ENCODE data around the gene BCL10. TPM values are rescaled to one million over a fixed set of nuclear protein-coding genes. Genes with fewer than 3 reads are reported as not detected.
A peak's percentile ranks its signal among the peaks of the same experiment; 100 is the strongest.

BCL10 gene
- total RNA-seq, result 19.9 and 20.9 TPM in 2 replicates
- long read RNA-seq, transcript BCL10-202 (3 exons, 776 nt), result minor isoform, 5 of 131 reads
- long read RNA-seq, transcript BCL10-203 (3 exons, 2,833 nt), result major isoform, 107 of 131 reads
- long read RNA-seq, partial matches to known transcripts, result 1 of 131 reads
- long read RNA-seq, other reads (novel, unspliced or antisense), result 18 of 131 reads

- no peaks in the 10 kb centered on the region for H3K27me3 Mint-ChIP-seq
- H3K4me3 Mint-ChIP-seq (ENCODE audit: low read depth), result peak within 1 kb of the TSS; percentile 86
Observed at GRCh38 chr1:85276215-85276977, at the start of gene BCL10. TSS of gene BCL10 (minus strand) at chr1:85276632. CDS start at chr1:85276352, 280 bp downstream.

GRCh38 chr1:85325920-85326319 lies 49.5 kb upstream of the BCL10 start:
- Mint-ChIP-seq H3K27ac (no peak overlapping the region), H3K27me3 (no peaks in the 10 kb centered on the region), H3K9me3 (ENCODE audit: low read depth) (no peaks in the 10 kb centered on the region), H3K4me3 (ENCODE audit: low read depth) (no peak overlapping the region), H3K36me3 (ENCODE audit: insufficient read depth) (no peaks in the 10 kb centered on the region), H3K4me1 (ENCODE audit: low read depth) (peaks cover 9% of the 10 kb centered on the region)
- no peak for DNase-seq (ENCODE audit: low spot score, unreplicated experiment)
- TF ChIP-seq CTCF (IDR thresholded peaks at IDR 0.05; ENCODE audit: unreplicated experiment), result no peak

More at GRCh38 chr1:85276215-85276977, at the start of gene BCL10:
- peaks cover 6% of the 10 kb centered on the region for H3K36me3 Mint-ChIP-seq (ENCODE audit: insufficient read depth)
- H3K4me1 Mint-ChIP-seq (ENCODE audit: low read depth), result peaks cover 19% of the 10 kb centered on the region
- TF ChIP-seq CTCF (IDR thresholded peaks at IDR 0.05; ENCODE audit: unreplicated experiment), result no peak
- no peaks in the 10 kb centered on the region for H3K9me3 Mint-ChIP-seq (ENCODE audit: low read depth)
- H3K27ac Mint-ChIP-seq, result peak within 1 kb of the TSS; percentile 91
- peak; percentile 94 for DNase-seq (ENCODE audit: low spot score, unreplicated experiment)

GRCh38 chr1:85323770-85324169 lies 47.3 kb upstream of the BCL10 start:
- TF ChIP-seq CTCF (IDR thresholded peaks at IDR 0.05; ENCODE audit: unreplicated experiment), result no peak
- Mint-ChIP-seq H3K27ac (no peak overlapping the region), H3K4me1 (ENCODE audit: low read depth) (peaks cover 3% of the 10 kb centered on the region)

GRCh38 chr1:85322655-85323054 lies 46.2 kb upstream of the BCL10 start:
- no peak for DNase-seq (ENCODE audit: low spot score, unreplicated experiment)
- Mint-ChIP-seq H3K4me1 (ENCODE audit: low read depth) (peaks cover 2% of the 10 kb centered on the region), H3K4me3 (ENCODE audit: low read depth) (no peak overlapping the region), H3K27ac (no peak overlapping the region), H3K27me3 (no peaks in the 10 kb centered on the region), H3K9me3 (ENCODE audit: low read depth) (no peaks in the 10 kb centered on the region), H3K36me3 (ENCODE audit: insufficient read depth) (peaks cover 4% of the 10 kb centered on the region)
- TF ChIP-seq CTCF (IDR thresholded peaks at IDR 0.05; ENCODE audit: unreplicated experiment), result no peak

More at GRCh38 chr1:85323770-85324169, 47.3 kb upstream of the BCL10 start:
- Mint-ChIP-seq H3K36me3 (ENCODE audit: insufficient read depth) (peaks cover 4% of the 10 kb centered on the region), H3K4me3 (ENCODE audit: low read depth) (no peak overlapping the region), H3K27me3 (no peaks in the 10 kb centered on the region), H3K9me3 (ENCODE audit: low read depth) (no peaks in the 10 kb centered on the region)
- no peak for DNase-seq (ENCODE audit: low spot score, unreplicated experiment)

- no peaks in the 10 kb centered on the region for H3K9me3 Mint-ChIP-seq (ENCODE audit: low read depth)
- DNase-seq (ENCODE audit: low spot score, unreplicated experiment), result no peak
- no peak for TF ChIP-seq CTCF (IDR thresholded peaks at IDR 0.05; ENCODE audit: unreplicated experiment)
- no peaks in the 10 kb centered on the region for H3K27me3 Mint-ChIP-seq
- peaks cover 4% of the 10 kb centered on the region for H3K36me3 Mint-ChIP-seq (ENCODE audit: insufficient read depth)
- H3K4me3 Mint-ChIP-seq (ENCODE audit: low read depth), result no peak overlapping the region
- peaks cover under 1% of the 10 kb centered on the region for H3K4me1 Mint-ChIP-seq (ENCODE audit: low read depth)
- H3K27ac Mint-ChIP-seq, result no peak overlapping the region
Observed at GRCh38 chr1:85321237-85321964, 45.0 kb upstream of the BCL10 start.
